Measurements from ENCODE around the gene ZDHHC1. TPM values are rescaled to one million over a fixed set of nuclear protein-coding genes. Genes with fewer than 3 reads are reported as not detected.

The ZDHHC1 gene, protein sequence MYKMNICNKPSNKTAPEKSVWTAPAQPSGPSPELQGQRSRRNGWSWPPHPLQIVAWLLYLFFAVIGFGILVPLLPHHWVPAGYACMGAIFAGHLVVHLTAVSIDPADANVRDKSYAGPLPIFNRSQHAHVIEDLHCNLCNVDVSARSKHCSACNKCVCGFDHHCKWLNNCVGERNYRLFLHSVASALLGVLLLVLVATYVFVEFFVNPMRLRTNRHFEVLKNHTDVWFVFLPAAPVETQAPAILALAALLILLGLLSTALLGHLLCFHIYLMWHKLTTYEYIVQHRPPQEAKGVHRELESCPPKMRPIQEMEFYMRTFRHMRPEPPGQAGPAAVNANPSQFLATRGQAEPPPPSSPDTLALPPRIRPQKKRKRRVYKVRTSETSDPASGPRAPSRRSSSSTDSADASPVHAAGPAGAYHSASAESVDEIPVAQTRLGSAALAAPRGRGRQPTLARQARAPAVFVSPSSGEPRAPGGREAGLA
- 4.2 and 6.0 TPM in 2 replicates for total RNA-seq

DNA sequence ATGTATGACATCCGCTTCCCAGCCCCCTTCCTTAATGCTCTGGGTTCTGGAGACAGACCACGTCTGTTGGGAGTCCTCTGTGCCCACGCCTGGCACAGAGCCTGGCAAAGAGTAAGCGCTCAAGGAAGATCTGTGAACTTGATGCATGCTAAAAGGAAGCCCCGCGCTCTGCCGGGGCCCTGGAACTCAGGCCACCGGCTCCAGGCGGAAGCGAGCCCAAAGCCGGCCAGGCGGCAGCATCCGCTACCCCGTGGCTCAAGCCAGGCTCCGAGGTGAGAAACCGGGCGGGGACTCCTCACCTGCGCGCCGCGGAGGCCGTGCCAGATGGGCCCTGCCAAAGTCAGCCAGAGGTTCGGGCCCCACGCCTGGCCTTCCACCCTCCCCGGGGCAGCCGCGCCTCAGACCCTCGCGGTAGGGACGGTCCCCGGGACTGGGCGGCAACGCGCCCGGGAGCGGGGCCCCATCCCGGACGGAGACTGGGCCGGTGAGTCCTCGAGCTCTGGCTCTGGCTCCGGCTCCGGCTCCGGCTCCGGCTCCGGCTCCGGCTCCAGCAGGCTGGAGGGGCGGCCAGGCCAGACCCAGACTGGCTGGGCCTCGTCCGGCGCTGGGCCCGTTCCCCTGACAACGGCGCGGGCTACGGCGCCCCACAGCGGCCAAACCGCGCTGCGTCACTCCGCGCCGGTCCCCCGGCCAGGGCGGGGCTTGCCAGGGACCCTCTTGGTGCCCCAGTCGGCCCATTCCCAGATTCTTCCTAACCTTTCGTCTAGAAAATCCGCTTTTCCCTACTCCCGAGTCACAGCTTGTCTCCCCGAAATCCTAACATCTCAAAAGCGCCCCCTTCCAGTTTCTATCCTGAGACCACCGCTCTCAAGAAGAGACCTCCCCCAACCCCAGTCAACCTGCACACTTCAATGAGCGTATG lies at the start of gene ZDHHC1:
ZDHHC1 (minus strand) TSS at position 606 of the 922 bp plus-strand sequence. CDS start 8,702 bp downstream, outside the sequence.

DNA sequence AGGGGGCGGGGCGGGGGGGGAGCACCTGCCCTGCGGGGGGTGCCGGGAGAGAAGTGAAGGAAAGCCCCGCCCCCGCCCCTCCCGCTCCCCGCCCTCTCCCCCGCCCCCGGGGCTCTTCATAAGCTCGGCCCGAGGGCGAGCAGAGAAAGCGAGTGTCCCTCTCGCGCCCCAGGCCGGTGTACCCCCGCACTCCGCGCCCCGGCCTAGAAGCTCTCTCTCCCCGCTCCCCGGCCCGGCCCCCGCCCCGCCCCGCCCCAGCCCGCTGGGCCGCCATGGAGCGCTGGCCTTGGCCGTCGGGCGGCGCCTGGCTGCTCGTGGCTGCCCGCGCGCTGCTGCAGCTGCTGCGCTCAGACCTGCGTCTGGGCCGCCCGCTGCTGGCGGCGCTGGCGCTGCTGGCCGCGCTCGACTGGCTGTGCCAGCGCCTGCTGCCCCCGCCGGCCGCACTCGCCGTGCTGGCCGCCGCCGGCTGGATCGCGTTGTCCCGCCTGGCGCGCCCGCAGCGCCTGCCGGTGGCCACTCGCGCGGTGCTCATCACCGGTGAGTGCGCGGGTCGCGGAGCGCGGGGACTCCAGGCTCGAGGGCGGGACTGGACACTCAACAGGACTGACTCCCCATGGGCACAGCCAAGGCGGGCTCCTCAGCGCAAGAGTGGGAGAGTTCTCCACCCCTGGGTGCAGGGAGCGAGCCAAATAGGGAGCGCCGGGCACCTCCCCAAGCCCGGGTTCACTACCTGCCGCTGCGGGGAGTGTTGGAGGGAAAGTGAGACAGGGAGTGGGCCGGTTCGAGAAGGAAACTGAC lies 14.9 kb upstream of the ZDHHC1 start, which contains the start of gene HSD11B2:
HSD11B2 (plus strand) TSS at position 145 of the 798 bp plus-strand sequence; CDS start at position 273, 128 bp downstream.

DNA sequence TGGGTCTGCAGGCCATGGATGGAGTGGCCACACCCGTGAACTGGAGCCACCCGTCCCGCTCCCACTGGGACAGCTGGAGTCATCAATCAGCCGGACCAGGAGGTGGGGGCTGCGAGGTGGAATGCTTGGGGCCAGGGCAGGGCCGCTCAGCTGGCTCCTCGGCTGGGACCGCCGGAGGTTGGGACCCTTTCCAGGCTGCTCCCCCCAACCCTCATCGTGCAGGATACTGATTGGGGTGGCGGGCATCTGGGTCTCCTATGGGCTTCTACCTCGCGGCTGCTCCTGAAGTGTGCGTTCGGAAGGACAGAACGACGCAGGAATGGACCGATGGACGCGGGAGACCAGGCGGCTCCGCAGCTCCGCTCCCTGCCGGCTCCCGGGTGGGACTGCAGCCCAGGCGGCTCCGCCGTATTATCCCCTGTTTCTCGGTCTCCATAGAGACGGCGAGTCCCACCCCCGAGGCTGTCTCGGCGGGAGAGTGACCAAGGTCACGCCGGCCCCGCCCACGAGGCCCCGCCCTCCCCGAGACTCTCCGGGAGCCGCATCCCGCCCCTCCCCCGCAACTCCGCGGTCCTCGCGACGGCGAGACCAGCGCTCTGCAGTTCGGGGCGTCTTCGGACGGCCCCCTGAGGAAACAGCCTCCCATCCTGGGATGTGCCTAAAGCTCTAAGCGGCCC lies 23.0 kb downstream of the ZDHHC1 start, which contains the start of gene TPPP3:
TPPP3 (minus strand) TSS at position 388 of the 677 bp plus-strand sequence. CDS start 2,387 bp downstream, outside the sequence.

Other genes starting within 250 kb of the ZDHHC1 start
- 4.0 and 4.9 TPM in 2 replicates for gene NOL3, start 245.9 kb downstream of the ZDHHC1 start, total RNA-seq
- gene MATCAP1, start 232.5 kb downstream of the ZDHHC1 start, total RNA-seq, result 4.6 and 8.7 TPM in 2 replicates
- 47.2 and 80.1 TPM in 2 replicates for gene EXOC3L1, start 226.3 kb downstream of the ZDHHC1 start, total RNA-seq
- gene E2F4, start 224.3 kb downstream of the ZDHHC1 start, total RNA-seq, result 46.4 and 62.6 TPM in 2 replicates
- 0.65 and 0.86 TPM in 2 replicates for gene ELMO3, start 217.3 kb downstream of the ZDHHC1 start, total RNA-seq
- gene TMEM208, start 189.3 kb downstream of the ZDHHC1 start, total RNA-seq, result 25.7 and 27.7 TPM in 2 replicates
- gene FHOD1, start 169.0 kb downstream of the ZDHHC1 start, total RNA-seq, result 11.9 and 14.4 TPM in 2 replicates
- gene SLC9A5, start 167.5 kb downstream of the ZDHHC1 start, total RNA-seq, result 0.33 and 0.34 TPM in 2 replicates
- gene PLEKHG4, start 136.9 kb downstream of the ZDHHC1 start, total RNA-seq, result 7.5 and 9.8 TPM in 2 replicates
- not detected in 2 replicates for gene KCTD19, start 89.7 kb downstream of the ZDHHC1 start, total RNA-seq
- 0.11 TPM in 1 of 2 replicates, not detected in the other for gene LRRC36, start 89.7 kb downstream of the ZDHHC1 start, total RNA-seq
- 0.09 and 0.11 TPM in 2 replicates for gene TPPP3, start 23.0 kb downstream of the ZDHHC1 start, total RNA-seq
- 0.09 TPM in 1 of 2 replicates, not detected in the other for gene HSD11B2, start 14.6 kb upstream of the ZDHHC1 start, total RNA-seq
- 84.4 and 95.4 TPM in 2 replicates for gene ATP6V0D1, start 64.7 kb upstream of the ZDHHC1 start, total RNA-seq
- gene AGRP, start 67.1 kb upstream of the ZDHHC1 start, total RNA-seq, result not detected in 2 replicates
- 34.5 and 37.4 TPM in 2 replicates for gene RIPOR1, start 112.4 kb upstream of the ZDHHC1 start, total RNA-seq
- gene CTCF, start 146.0 kb upstream of the ZDHHC1 start, total RNA-seq, result 20.2 and 30.3 TPM in 2 replicates
- 0.17 and 0.33 TPM in 2 replicates for gene CARMIL2, start 228.7 kb upstream of the ZDHHC1 start, total RNA-seq
- gene ACD, start 243.8 kb upstream of the ZDHHC1 start, total RNA-seq, result 7.2 and 10.4 TPM in 2 replicates
- 1.5 and 2.8 TPM in 2 replicates for gene PARD6A, start 244.5 kb upstream of the ZDHHC1 start, total RNA-seq

Measured in dermis lymphatic vessel endothelial cell (primary cell).